Dermis blood vessel endothelial cell (primary cell): Measurements from ENCODE around the gene GH2. TPM values are rescaled to one million over a fixed set of nuclear protein-coding genes. Genes with fewer than 3 reads are reported as not detected.

Source experiments
- DNase-seq: peaks from one replicate; pipeline ENCODE4 v3.0.0; 2010
- total RNA-seq: library from RNA; depleted of rRNA; stranded (reverse); fragments of >200 nt; gene quantifications from 2 replicates; pipeline ENCODE4 v1.2.3, GENCODE V29; 2014

The GH2 gene
- total RNA-seq, 1 donor from 2014 or later: not detected

GRCh38 chr17:63840591-63841349 lies 41.0 kb downstream of the GH2 start:
- DNase-seq: no peak

GRCh38 chr17:63838631-63839171 lies 43.0 kb downstream of the GH2 start:
- no peak for DNase-seq

GRCh38 chr17:63837962-63838600 lies 43.7 kb downstream of the GH2 start:
- DNase-seq: no peak

GRCh38 chr17:63837480-63837879 lies 44.3 kb downstream of the GH2 start:
- no peak for DNase-seq

GRCh38 chr17:63836811-63837210 lies 44.9 kb downstream of the GH2 start:
- no peak for DNase-seq

- DNase-seq: no peak
Observed at GRCh38 chr17:63835167-63835720, 46.5 kb downstream of the GH2 start.

GRCh38 chr17:63834431-63835166 lies 47.1 kb downstream of the GH2 start:
- peak; percentile 92 for DNase-seq

GRCh38 chr17:63833741-63834373 lies 47.9 kb downstream of the GH2 start:
- DNase-seq: no peak

- DNase-seq: no peak
Observed at GRCh38 chr17:63833026-63833740, 48.6 kb downstream of the GH2 start.

- DNase-seq: no peak
Observed at GRCh38 chr17:63832455-63832854, 49.3 kb downstream of the GH2 start.

- no peak for DNase-seq
Observed at GRCh38 chr17:63832014-63832413, 49.7 kb downstream of the GH2 start.

GRCh38 chr17:63831505-63831904 lies 50.2 kb downstream of the GH2 start:
- DNase-seq: no peak

- DNase-seq: no peak
Observed at GRCh38 chr17:63830904-63831491, 50.7 kb downstream of the GH2 start.

- DNase-seq: no peak
Observed at GRCh38 chr17:63830278-63830677, 51.5 kb downstream of the GH2 start.

Other genes starting within 250 kb of the GH2 start
- 46.5 and 64.4 TPM in 2 replicates for gene LIMD2, start 181.8 kb downstream of the GH2 start, total RNA-seq
- gene STRADA, start 140.1 kb downstream of the GH2 start, total RNA-seq: 26.5 and 27.5 TPM in 2 replicates
- gene CCDC47, start 108.3 kb downstream of the GH2 start, total RNA-seq: 109 and 164 TPM in 2 replicates
- gene DDX42, start 107.8 kb downstream of the GH2 start, total RNA-seq: 71.6 and 81.5 TPM in 2 replicates
- 46.6 and 92.0 TPM in 2 replicates for gene PSMC5, start 54.5 kb downstream of the GH2 start, total RNA-seq
- 73.3 and 78.8 TPM in 2 replicates for gene FTSJ3, start 54.3 kb downstream of the GH2 start, total RNA-seq
- gene SMARCD2, start 39.3 kb downstream of the GH2 start, total RNA-seq: 78.8 and 97.8 TPM in 2 replicates
- not detected in 2 replicates for gene CSH2, start 8.3 kb downstream of the GH2 start, total RNA-seq
- not detected in 2 replicates for gene CSH1, start 14.6 kb upstream of the GH2 start, total RNA-seq
- gene CSHL1, start 29.3 kb upstream of the GH2 start, total RNA-seq: not detected in 2 replicates
- gene GH1, start 36.9 kb upstream of the GH2 start, total RNA-seq: not detected in 2 replicates
- 2.1 and 5.1 TPM in 2 replicates for gene CD79B, start 50.4 kb upstream of the GH2 start, total RNA-seq
- gene SCN4A, start 91.0 kb upstream of the GH2 start, total RNA-seq: 0.09 and 0.17 TPM in 2 replicates
- gene PRR29, start 116.4 kb upstream of the GH2 start, total RNA-seq: 0.42 and 0.85 TPM in 2 replicates
- gene ICAM2, start 138.7 kb upstream of the GH2 start, total RNA-seq: 443 and 748 TPM in 2 replicates
- 17.5 and 20.4 TPM in 2 replicates for gene ERN1, start 248.2 kb upstream of the GH2 start, total RNA-seq